CD4-positive, alpha-beta T cell treated with Interleukin-1 beta for 1 hour (primary cell): ENCODE measurements around the gene SPIRE2.
"Not testable (repeated sequence)": the region's sequence is repeated elsewhere in the genome, so short reads cannot be mapped to it uniquely, and the experiment has no call there.

ENCODE experiments used
- DNase-seq, 2 donors: peaks; one replicate each; pipeline ENCODE4 v3.0.0-alpha.2; 2020 to 2022

SPIRE2 gene

GRCh38 chr16:89898201-89898967 is 70.1 kb downstream of the SPIRE2 start:
- DNase-seq: no peak

GRCh38 chr16:89899879-89900481 is 71.7 kb downstream of the SPIRE2 start:
- no peak for DNase-seq

DNA sequence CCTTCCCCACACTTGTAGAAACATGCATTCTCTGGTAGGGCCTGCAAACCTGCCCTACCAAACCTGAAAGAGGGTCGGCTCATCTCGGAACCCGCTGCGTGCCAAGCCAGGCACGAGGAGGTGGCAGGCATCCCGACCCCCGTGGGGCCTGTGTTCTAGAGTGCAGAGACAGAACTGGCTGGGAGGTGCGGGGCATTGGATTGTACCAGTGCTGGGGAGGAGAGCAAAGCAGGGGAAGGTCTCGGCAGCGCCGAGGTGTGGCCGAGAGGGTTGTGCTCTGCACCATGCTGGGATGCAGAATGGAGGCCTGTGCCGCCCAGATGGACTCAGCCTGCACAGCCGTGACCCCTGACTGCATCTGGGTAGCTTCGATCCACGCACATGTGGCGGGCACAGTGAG is 72.6 kb downstream of the SPIRE2 start:
- no peak for DNase-seq

DNA sequence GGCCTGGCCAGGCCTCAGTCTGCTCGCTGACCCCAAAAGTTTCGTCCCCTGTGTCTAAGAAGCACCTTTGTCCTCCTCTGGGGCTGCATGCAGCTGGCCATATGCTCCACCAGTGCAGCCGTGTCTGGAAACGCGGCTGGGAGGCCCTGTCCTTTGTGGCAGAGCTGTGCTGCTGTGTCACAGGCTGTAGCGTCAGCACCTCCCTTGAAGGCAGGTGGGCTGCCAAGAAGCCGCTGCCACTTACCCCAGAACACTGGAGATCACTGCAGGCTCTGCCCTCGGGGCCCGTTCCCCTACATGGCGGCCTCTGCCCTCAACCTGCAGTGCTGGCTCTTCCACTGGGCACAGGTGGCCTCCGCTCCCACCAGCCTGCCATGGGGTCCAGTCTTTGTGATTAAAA is 74.7 kb downstream of the SPIRE2 start:
- DNase-seq: no peak

DNA sequence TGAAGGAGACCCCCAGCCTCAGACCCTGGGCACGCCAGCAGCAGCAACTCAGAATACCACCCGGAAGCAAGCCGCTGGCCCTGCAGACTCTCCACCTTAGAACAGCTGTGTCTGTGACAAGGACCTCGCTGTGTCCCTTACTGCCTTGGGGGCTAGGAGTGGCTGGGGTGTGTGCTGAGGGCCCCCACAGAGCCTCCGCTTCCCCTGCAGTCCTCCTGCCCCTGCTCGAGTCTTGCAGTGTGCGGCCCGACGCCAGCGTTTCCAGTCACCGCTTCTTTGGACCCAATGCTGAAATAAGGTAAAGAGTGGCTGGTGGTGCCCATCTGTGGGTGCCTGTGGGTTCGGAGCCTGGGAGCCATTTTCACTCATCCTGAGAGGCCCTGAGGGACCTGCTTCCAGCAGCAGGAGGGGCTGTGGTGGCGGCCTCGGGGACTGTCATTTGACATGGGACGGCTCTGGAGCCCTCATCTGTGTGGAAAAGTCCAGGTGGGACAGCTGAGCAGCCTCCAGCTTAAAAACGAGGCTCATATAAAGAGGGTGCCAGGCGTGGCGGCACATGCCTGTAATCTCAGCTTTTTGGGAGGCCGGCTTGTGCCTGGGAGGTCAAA is 75.7 kb downstream of the SPIRE2 start:
- no peak for DNase-seq

DNA sequence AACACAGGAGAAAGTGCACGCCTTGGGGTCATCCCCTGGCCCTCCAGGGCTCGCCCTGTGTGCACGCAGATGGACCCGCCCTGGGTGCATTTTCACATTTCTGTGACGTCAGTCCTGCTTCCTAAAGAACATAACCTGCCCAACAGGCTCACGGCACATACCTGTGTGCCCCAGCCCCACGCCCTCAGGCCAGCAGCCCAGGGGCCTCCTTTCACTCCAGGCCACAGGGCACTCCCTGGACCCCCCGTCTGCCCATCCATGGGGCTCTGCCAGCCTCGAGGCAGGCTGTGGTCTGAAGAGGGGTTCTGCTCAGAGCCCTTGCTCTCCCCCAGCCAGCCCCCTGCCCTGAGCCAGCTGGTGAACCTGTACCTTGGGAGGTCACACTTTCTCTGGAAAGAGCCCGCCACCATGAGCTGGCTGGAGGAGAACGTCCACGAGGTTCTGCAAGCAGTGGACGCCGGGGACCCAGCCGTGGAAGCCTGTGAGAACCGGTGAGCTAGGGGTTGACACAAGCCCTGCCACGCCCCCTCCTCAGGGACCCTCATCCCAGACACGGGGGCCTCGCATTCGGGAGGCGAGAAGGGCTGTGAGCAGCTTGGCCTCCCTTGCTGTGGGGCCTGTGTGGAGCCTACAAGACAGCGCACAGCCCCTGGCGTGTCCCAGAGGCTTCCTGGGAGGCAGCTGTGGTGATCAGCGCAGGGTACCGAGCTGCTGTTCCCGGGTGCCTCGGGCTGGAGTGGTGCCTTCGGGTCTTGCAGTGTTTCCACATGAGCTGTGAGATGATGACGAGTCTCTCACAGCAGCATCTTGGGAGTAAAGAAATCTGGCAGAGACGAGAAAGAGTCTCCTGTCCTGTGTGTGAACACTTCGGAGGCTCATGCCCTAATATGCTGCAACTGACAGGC is 76.6 kb downstream of the SPIRE2 start:
- no peak for DNase-seq

DNA sequence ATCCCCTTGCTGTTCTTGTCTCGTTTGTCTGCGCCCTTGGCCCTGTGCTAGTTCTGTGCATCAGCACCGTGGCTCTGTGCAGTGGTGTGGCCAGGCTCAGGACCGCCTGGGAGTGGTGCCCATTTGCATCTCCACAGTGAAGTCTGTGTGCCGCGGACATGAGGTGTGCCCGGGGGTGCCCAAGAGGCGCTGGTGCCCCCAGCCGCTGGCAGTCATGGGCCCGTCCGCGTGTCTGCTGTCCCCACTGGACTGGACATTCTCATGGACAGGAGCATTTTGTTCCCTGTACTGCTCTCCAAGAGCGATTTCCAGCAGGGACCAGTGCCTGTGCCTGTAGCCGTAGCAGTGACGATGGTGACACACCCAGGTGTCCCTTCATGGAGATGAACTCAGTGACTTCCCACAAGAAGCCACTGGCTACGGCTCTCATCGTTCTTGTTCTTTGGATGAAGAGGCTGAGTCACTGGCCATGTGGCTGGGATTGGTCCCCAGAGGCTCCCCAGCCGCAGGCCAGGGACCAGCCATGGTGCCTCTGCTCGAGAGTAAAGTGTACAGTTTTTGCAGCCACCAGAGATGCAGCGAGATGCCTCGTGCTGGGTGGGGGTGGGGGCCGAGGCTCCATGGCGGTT is 77.3 kb downstream of the SPIRE2 start:
- DNase-seq: no peak

GRCh38 chr16:89906140-89907025 is 78.1 kb downstream of the SPIRE2 start:
- no peak for DNase-seq

- no peak for DNase-seq
Observed at GRCh38 chr16:89907055-89907814, 79.0 kb downstream of the SPIRE2 start.

DNA sequence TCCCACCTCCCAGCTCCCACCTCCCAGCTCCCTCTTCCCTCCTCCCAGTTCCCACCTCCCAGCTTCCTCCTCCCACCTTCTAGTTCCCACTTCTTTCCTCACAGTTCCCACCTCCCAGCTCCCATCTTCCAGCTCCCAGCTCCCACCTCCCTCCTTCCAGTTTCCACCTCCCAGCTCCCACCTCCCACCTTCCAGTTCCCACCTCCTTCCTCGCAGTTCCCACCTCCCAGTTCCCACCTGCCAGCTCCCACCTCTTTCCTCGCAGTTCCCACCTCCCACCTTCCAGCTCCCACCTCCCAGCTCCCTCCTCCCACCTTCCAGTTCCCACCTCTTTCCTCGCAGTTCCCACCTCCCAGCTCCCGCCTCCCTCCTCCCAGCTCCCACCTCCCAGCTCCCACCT is 80.0 kb downstream of the SPIRE2 start:
- DNase-seq: no peak

DNA sequence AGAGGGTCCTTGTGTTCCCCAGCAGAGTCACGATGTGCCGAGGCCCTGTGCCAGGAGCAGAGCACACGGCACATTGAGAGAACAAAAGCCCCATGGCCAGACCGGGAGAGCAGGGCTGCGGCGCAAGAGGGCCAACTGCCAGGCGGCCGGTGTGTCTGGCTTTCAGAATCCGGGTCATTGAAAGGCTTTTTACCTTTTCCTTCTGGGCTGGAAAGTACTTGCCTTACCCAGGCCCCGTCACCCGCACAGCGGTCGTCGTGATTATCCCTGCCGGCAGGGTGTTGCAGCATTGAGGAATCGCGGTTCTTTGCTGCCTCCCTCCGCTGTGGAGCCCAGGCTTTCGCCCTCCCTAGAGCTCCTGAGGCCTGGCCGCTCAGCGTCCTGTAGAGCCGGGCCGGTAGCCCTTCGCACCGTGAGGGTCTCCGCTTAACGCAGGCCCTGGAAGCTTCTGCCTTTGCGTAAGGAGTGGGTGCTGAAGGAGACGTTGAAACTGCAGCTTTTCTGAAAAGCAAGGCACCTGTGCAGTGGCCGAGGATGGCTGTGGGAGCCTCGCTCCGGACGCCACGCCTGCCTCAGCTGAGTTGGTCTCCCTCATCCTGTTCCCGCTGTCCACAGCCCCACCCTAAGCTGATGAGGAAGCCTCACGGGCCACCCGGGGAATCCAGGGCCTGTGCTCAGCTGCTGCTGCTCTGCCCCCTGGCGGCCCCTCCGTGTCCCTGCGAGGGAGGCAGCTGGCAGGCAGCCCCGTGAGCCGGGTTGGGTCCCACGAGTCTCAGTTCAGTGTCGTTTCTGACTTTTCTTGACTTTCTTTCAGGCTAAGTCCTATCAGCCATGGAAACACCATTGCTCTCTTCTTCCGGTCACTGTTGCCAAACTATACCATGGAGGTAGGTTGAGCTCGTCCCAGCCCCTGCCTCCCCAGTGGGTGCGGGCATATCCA is 81.8 kb downstream of the SPIRE2 start:
- peak; percentile 70 to 74 for DNase-seq

DNA sequence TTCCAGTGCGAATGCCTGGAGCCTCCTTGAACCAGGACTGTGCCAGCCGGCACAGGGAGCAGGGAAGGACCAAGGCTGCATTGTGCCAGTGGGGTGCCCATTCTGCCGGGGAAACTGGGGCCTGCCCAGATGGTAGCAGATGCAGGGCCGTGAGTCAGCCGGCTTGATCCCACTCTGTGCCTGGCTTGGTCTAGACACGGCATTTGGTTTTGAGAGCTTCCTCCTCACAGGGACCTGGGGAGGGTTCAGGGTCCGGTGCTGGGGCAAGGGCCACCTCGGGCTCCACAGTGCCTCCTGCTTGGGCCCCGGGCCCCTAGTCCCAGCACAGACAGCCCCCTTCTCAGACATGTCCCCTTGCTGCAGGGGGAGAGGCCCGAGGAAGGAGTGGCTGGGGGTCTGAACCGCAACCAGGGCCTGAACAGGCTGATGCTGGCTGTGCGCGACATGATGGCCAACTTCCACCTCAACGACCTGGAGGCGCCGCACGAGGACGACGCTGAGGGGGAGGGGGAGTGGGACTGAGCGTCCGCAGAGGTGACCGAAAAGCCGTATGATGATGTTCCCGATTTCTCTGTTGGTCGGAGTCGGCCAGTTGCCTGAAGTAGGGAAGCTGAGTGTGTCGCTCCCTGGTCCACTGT is 82.6 kb downstream of the SPIRE2 start:
- DNase-seq: no peak

DNA sequence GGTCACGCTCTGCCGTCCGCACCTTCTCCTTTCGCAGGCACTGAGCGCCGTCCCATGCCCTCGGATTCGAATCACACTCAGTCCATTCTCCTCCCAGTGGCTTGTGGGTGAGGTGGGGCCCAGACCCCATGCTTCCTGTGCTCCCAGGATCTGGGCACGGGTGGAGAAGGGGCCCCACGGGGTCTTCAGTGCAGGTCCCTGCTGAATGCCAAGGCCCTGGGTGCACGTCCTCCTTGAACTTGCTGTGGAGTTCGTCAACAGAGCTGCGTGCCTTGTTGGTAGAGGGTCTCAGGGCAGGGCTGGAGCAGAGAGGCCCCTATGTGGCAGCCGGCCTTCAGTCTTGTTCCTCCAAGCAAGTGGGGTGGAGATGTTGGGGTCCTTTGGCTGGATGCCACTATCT is 83.1 kb downstream of the SPIRE2 start:
- DNase-seq: no peak

DNA sequence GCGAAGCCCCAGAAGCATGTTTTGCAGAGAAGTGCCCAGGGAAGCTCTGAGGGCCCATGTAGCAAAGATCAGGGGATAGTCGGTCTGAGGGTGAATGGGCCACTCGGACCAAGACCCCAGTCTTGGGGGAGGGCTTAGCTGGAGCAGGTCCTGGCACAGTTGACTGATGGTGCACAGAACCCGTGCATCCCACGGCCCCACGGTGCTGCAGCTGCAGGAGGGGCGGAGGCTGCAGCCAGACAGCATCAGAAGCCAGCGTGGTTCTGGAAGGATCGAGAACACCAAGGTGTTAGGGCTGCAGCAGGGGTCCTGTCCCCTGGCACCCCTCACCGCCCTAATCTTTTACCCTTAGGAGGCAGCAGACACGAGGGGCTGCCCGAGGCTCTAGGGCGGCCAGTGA is 83.9 kb downstream of the SPIRE2 start:
- DNase-seq: no peak

DNA sequence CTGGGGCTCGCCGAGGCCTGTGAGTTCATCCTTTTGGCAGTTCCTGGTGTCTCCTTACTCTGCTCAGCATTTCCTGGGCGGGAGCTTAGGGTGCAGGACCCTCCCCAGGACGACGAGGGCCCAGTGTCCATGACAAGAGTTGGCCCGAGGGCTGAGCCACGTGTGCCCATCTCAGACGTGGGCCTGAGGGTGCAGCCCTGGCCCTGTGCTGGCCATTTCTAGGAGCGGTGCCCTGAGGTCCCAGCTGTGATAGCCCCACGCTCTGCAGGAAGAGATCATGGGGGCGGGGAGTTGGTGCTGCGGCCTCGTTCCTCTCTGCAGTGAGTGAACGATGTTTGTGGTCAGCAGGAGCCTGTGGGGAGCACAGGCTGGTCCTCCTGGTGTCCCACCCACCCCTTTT is 84.4 kb downstream of the SPIRE2 start:
- DNase-seq: no peak

DNA sequence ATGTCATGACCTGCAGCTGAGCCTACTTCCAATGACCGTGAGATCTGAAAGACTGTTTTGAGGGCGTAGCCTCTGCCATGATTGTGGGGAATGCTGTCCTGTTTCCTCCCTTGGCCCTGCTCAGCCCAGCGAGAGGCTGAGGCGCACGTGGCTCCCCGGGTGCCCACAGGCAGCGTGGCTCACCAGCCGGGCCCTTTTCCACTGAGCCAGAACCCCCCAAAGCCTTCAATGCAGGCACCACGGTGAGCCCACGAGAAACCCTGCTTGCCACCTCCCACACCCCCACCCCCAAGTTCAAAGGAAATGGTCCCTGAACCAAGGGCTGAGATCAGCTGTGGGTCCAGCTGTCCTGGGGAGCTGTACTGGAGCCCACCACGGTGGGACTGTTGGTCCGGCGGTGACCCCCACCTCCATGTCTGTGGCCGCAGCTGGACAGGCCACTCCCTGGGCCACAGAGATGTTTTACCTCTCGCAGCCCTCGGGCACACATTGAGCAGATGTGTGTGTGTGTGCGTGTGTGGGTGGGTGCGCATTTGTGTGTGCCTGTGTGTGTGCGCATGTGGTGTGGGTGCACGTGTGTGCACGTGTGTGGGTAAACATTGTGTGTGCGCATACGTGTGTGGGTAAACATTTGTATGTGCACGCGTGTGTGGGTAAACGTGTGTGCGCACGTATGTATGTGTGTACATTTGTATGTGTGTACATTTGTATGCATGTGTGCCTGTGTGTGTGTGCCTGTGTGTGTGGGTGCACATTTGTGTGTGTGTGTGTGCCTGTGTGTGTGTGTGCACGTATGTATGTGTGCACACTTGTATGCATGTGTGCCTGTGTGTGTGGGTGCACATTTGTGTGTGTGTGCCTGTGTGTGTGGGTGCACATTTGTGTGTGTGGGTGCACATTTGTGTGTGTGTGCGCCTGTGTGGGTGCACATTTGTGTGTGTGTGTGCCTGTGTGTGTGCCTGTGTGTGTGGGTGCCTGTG is 85.4 kb downstream of the SPIRE2 start:
- DNase-seq: no peak

DNA sequence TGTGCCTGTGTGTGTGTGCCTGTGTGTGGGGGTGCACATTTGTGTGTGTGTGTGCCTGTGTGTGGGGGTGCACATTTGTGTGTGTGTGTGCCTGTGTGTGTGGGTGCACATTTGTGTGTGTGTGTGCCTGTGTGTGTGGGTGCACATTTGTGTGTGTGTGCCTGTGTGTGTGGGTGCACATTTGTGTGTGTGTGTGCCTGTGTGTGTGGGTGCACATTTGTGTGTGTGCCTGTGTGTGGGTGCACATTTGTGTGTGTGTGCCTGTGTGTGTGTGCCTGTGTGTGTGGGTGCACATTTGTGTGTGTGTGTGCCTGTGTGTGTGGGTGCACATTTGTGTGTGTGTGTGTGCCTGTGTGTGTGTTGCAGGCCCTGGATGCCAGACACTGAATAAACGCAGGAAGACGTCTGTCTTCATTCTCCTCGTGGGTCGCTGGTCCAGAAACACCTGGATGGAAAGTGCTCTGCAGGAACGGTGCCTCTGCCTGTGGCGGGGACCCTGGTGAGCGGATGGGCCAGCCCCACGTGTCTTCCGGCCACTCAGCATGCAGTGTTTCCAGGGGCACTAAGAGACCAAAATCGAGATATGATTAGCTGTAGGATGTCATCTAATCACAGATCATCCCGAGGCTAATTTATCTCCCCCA is 86.5 kb downstream of the SPIRE2 start:
- DNase-seq: not testable (repeated sequence)
